ENCODE measurements around the gene CCDC175.

Gene CCDC175

DNA sequence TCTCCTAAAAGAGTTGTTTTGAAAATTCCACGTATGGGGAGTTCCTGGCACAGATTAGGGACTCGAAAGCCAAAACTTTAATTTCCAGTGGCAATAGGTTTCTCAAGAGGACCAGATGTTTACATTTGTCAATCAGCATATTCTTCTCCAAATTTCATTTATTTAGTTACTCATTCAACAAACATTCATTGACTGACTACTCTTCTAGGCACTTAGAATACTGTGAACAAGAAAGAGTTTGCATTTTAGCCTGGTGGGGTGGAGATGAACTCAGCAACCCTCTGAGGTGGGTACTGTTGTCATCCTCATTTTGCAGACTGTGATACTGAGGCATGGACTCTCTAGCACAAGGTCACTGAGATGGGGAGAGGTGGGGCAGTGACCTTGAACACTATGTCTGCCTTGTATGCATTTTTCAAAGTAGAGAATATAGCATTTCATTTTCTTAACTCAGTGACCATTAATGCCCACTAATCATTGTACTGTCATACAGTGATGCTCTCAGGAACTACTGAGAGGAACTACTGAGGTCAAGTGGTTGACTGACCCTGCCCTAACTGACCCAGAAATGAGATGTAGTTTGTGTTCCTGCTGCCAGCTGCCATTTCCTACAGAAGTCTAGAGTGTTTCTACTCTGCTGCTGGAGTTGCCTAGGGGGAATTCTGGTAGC is 94.6 kb downstream of the CCDC175 start:
- peak; percentile 92 for DNase-seq (ENCODE audit: low read depth)

DNA sequence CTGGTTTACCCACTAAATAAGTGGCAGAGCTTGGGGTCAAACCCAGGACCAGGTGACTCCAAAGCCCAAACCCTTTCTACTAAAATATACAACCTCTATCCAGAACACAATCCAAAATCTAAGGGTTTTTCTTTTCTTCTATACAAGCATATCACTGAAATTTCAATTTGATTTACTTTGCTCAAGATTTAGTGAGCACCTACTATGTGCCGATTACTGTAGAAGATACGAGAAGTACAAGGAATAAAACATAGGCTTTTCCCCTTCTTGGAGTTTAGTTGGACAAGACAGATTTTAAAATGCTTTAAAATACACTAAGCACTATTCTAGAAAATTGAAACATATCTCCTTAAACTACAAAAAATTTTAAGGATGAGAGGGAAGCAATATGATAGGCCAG is 95.2 kb downstream of the CCDC175 start:
- DNase-seq (ENCODE audit: low read depth): no peak

DNA sequence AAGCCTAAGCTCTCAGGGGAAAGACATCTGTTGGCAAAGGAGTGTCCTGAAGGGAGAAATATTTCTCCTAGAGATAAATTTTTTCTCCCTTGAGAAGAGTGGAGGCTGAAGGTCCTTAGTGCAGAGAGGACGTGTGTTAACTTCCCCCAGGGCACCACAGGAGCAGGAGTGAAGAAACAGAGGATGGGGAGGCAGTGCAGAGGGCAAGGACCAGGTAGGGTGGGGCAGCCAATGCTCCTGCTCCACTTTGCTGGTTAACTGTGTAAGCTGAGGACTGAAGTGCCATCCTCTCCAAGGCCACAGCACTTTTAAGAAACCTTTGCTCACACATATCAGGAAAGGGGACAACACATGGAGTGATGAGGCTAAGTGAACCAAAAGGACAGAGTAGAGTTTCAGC is 96.4 kb downstream of the CCDC175 start:
- DNase-seq (ENCODE audit: low read depth): no peak

GRCh38 chr14:59478540-59478939 is 98.1 kb downstream of the CCDC175 start:
- no peak for DNase-seq (ENCODE audit: low read depth)

DNA sequence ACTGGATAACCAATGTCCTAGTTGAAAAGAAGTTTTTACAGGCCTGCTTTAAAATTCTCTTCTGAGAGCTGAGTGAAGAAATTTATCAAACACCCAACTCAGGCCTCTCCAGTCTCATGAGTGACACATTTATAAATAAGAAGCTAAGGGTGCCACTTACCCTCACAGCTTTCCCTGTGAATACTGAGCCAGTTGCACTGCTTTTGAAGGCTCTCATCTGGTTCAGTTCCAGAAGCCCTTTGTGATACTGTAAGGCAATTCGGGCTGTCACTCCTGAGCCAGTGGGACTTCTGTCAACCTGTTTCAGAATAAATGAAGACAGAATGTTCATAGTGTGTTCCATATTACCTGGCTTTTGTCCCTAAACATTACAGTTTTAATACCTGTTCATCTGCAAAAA is 100.9 kb downstream of the CCDC175 start:
- no peak for DNase-seq (ENCODE audit: low read depth)

- no peak for DNase-seq (ENCODE audit: low read depth)
These were observed 102.4 kb downstream of the CCDC175 start for GRCh38 chr14:59474172-59474571.

DNA sequence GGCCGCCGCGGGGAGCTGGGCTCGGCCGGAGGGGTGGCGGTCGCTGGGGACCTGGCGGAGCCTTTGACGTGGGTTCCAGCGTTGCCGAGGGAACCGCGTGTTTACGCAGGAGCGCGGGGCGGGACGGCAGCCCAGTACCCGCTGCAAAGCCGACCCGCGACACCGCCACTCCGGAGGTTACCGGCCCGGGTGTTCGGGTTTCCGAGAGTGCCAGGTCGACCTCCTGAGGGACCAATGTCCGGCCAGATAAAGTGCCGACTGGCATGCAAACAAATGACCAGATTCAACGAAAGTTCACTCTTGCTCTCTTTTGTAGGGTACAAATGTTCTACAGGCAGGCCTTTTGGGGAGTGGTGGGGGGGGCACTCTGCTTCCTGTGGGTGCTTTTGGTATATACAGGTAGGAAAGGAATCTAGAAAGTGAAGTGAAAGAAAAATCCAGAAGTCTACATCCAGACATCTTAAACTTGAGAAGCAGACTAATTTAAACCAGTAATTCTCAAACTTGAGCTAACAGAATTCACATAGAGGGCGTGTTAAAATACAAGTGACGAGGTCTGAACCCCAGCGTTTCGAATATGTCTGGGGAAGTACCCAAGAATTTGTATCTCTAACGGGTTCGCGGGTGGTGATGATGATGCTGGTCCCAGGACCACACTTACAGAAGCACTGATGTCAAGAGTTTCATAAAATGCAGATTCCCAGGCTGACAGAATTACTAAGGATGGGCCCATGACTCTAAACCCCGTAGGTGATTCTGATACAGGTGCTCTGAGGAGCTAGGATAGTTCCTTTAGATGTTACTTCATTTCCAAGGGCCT is 111.1 kb downstream of the CCDC175 start, which contains the start of gene GPR135:
GPR135 (minus strand) TSS at position 65 of the 820 bp plus-strand sequence. CDS start 154 bp downstream, outside the sequence.
- DNase-seq (ENCODE audit: low read depth): peak; percentile 8

GRCh38 chr14:59464486-59465315 is 111.9 kb downstream of the CCDC175 start:
- peak; percentile 45 for DNase-seq (ENCODE audit: low read depth)

- DNase-seq (ENCODE audit: low read depth): no peak
These were observed 112.7 kb downstream of the CCDC175 start for GRCh38 chr14:59463787-59464485.

GRCh38 chr14:59461891-59462290 is 114.7 kb downstream of the CCDC175 start:
- DNase-seq (ENCODE audit: low read depth): no peak

DNA sequence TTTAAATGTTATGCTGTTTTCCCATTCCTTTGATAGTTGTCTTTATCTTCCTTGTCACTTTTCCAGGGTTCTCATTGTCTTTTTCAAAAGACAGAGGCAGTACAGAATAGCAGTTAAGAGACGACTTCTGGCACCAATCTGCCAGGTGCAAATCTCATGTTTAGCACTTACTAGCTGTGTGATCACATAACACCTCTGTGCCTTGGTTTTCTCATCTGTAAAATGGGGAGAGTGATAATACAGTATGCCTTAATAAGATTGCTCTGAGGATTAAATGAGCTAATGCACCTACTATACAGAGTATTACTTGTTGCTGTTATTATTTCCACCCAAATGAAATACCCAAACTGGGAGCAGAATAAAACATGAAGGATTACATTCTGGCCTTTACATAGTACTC is 116.2 kb downstream of the CCDC175 start:
- no peak for DNase-seq (ENCODE audit: low read depth)

- DNase-seq (ENCODE audit: low read depth): no peak
These were observed 118.1 kb downstream of the CCDC175 start for GRCh38 chr14:59458486-59458885.

GRCh38 chr14:59455411-59455810 is 121.2 kb downstream of the CCDC175 start:
- peak; percentile 83 for DNase-seq (ENCODE audit: low read depth)

All from fibroblast of gingiva (primary cell).